ENCODE results near the gene PLAAT1.

Gene PLAAT1

DNA sequence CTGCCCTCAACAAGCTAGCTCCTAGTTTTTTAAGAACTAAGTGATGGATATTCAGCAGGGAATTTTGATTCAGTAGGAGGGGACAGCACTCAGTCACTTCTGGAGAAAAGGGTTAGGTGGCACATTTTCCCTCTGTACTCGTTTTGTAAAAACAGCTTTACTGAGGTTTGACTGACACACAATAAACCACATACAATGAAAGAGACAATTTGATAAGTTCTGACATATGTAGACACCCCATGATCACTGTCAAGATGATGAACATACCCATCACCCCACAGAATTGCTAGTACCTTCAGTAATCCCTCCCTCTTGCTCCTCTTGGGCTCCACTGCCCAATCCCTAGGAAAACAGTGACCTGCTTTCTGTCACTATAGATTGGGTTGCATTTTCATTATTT, 29.0 kb upstream of the PLAAT1 start:
- no peak for DNase-seq
- TF ChIP-seq EZH2 (optimal IDR thresholded peaks at IDR 0.05; ENCODE audit: low read depth, low read length) (no peak), EZH2phosphoT487 (IDR thresholded peaks at IDR 0.05; ENCODE audit: low read length) (no peak)
- TF ChIP-seq, protein P1, sequence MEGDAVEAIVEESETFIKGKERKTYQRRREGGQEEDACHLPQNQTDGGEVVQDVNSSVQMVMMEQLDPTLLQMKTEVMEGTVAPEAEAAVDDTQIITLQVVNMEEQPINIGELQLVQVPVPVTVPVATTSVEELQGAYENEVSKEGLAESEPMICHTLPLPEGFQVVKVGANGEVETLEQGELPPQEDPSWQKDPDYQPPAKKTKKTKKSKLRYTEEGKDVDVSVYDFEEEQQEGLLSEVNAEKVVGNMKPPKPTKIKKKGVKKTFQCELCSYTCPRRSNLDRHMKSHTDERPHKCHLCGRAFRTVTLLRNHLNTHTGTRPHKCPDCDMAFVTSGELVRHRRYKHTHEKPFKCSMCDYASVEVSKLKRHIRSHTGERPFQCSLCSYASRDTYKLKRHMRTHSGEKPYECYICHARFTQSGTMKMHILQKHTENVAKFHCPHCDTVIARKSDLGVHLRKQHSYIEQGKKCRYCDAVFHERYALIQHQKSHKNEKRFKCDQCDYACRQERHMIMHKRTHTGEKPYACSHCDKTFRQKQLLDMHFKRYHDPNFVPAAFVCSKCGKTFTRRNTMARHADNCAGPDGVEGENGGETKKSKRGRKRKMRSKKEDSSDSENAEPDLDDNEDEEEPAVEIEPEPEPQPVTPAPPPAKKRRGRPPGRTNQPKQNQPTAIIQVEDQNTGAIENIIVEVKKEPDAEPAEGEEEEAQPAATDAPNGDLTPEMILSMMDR (IDR thresholded peaks at IDR 0.05; ENCODE audit: low read length) = no peak
- H3K9ac ChIP-seq (ENCODE audit: low read length) = no peak overlapping the region
- no peaks in the 10 kb centered on the region for H3K9me3 ChIP-seq (replicated peaks; ENCODE audit: insufficient read depth, low read length)
- no peak overlapping the region for H3K4me2 ChIP-seq (ENCODE audit: low read depth, low read length)
- no peaks in the 10 kb centered on the region for H3K79me2 ChIP-seq (ENCODE audit: low read length)
- H3K4me3 ChIP-seq (ENCODE audit: low read length) = no peak overlapping the region
- H3K27me3 ChIP-seq (replicated peaks; ENCODE audit: insufficient read depth, low read length) = no peaks in the 10 kb centered on the region
- no peaks in the 10 kb centered on the region for H4K20me1 ChIP-seq (ENCODE audit: insufficient read depth, low read length)
- no peak overlapping the region for H2AFZ ChIP-seq (ENCODE audit: low read length)
- no peak overlapping the region for H3K27ac ChIP-seq (ENCODE audit: low read length)
- no peaks in the 10 kb centered on the region for H3K9me2 ChIP-seq (replicated peaks; ENCODE audit: insufficient read depth, low read length)
- H3F3A ChIP-seq (ENCODE audit: insufficient read depth, low read length) = no peaks in the 10 kb centered on the region
- H3K36me3 ChIP-seq (replicated peaks; ENCODE audit: insufficient read depth, low read length) = no peaks in the 10 kb centered on the region
- no peaks in the 10 kb centered on the region for H3K4me1 ChIP-seq (ENCODE audit: low read length)

DNA sequence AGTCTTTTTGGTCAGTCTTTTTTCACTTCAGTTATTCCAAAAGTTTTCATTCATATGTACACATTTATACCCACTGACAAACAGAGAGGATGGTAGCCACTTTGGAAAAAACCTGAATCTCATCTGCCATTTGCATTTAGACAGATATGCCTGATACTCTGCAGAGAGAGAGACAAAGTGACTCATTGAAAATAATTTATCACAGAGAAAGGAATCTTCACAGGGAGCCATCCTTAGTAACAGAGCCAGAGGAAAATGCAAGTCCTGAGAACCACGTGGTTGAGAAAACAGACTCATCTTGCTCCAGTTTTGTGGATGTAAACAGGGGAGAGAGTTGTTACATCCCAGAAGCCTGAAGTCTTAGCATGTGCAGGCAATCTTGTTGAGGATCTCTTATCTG, 28.2 kb upstream of the PLAAT1 start:
- H3K9me2 ChIP-seq (replicated peaks; ENCODE audit: insufficient read depth, low read length) = no peaks in the 10 kb centered on the region
- H3K4me2 ChIP-seq (ENCODE audit: low read depth, low read length) = no peak overlapping the region
- no peak for TF ChIP-seq EZH2phosphoT487 (IDR thresholded peaks at IDR 0.05; ENCODE audit: low read length)
- no peak for TF ChIP-seq EZH2 (optimal IDR thresholded peaks at IDR 0.05; ENCODE audit: low read depth, low read length)
- TF ChIP-seq, protein P1 (IDR thresholded peaks at IDR 0.05; ENCODE audit: low read length) = no peak
- no peaks in the 10 kb centered on the region for H3K79me2 ChIP-seq (ENCODE audit: low read length)
- H3K36me3 ChIP-seq (replicated peaks; ENCODE audit: insufficient read depth, low read length) = no peaks in the 10 kb centered on the region
- H3K9ac ChIP-seq (ENCODE audit: low read length) = no peak overlapping the region
- H2AFZ ChIP-seq (ENCODE audit: low read length) = no peak overlapping the region
- H4K20me1 ChIP-seq (ENCODE audit: insufficient read depth, low read length) = no peaks in the 10 kb centered on the region
- H3K27ac ChIP-seq (ENCODE audit: low read length) = no peak overlapping the region
- DNase-seq = no peak
- no peaks in the 10 kb centered on the region for H3F3A ChIP-seq (ENCODE audit: insufficient read depth, low read length)
- no peaks in the 10 kb centered on the region for H3K9me3 ChIP-seq (replicated peaks; ENCODE audit: insufficient read depth, low read length)
- no peak overlapping the region for H3K4me3 ChIP-seq (ENCODE audit: low read length)
- no peaks in the 10 kb centered on the region for H3K27me3 ChIP-seq (replicated peaks; ENCODE audit: insufficient read depth, low read length)
- H3K4me1 ChIP-seq (ENCODE audit: low read length) = no peaks in the 10 kb centered on the region

DNA sequence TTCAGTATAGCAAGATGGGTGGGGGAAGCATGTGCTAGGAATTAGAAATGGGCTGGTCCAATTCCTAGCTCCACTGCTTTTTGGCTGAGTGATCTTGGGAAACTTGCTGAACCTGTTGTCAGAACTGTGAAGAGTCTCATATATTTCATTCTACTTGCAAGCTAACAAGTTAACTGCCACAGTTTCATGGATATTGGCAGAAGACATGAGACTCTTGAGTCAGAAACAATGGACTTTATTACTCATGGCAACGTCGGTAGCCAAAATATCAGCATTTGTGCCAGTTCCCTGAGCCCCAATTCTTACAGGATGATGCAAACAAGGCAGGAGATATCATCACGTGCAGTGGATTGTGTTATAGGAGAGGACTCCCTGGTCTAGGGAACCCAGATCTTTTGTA, 26.6 kb upstream of the PLAAT1 start:
- H3K4me3 ChIP-seq (ENCODE audit: low read length) = no peak overlapping the region
- H3K4me1 ChIP-seq (ENCODE audit: low read length) = no peaks in the 10 kb centered on the region
- H4K20me1 ChIP-seq (ENCODE audit: insufficient read depth, low read length) = no peaks in the 10 kb centered on the region
- DNase-seq = no peak
- H3K79me2 ChIP-seq (ENCODE audit: low read length) = no peaks in the 10 kb centered on the region
- H3K36me3 ChIP-seq (replicated peaks; ENCODE audit: insufficient read depth, low read length) = no peaks in the 10 kb centered on the region
- no peaks in the 10 kb centered on the region for H3K9me2 ChIP-seq (replicated peaks; ENCODE audit: insufficient read depth, low read length)
- H3K27me3 ChIP-seq (replicated peaks; ENCODE audit: insufficient read depth, low read length) = no peaks in the 10 kb centered on the region
- no peak overlapping the region for H2AFZ ChIP-seq (ENCODE audit: low read length)
- no peaks in the 10 kb centered on the region for H3K9me3 ChIP-seq (replicated peaks; ENCODE audit: insufficient read depth, low read length)
- no peak overlapping the region for H3K27ac ChIP-seq (ENCODE audit: low read length)
- TF ChIP-seq, protein P1 (IDR thresholded peaks at IDR 0.05; ENCODE audit: low read length) = no peak
- TF ChIP-seq EZH2 (optimal IDR thresholded peaks at IDR 0.05; ENCODE audit: low read depth, low read length) (no peak), EZH2phosphoT487 (IDR thresholded peaks at IDR 0.05; ENCODE audit: low read length) (no peak)
- no peak overlapping the region for H3K4me2 ChIP-seq (ENCODE audit: low read depth, low read length)
- no peak overlapping the region for H3K9ac ChIP-seq (ENCODE audit: low read length)
- no peaks in the 10 kb centered on the region for H3F3A ChIP-seq (ENCODE audit: insufficient read depth, low read length)

All from MM.1S (cell line).